ENCODE measurements around the gene TMEM232. TPM values are rescaled to one million over a fixed set of nuclear protein-coding genes. Genes with fewer than 3 reads are reported as not detected.

TMEM232 gene
- total and polyA plus RNA-seq, 2 experiments from 2014 or later: 0.78 to 6.2 TPM

DNA sequence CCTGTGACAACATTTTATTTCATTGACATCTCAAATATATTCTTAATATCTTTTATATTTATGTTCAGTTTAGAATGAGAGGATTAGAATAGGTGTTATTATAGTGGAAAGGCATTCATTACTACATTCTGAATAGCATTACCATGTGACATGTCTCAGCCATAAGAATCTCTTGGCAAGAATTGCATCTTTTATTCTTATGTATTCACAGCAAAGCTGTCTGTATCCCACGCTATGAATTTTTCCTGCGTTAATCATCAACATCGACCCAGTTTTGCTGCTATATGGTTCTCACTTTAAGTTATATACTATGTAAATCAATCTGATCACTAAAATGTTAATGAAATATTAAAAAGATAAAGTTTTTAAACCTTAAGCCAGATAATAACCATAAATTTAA, 248.6 kb downstream of the TMEM232 start:
- Histone ChIP-seq H3K27me3 (replicated peaks; ENCODE audit: insufficient read depth) (no peaks in the 10 kb centered on the region), H3F3A (ENCODE audit: insufficient read depth) (peaks cover 17% of the 10 kb centered on the region), H3K4me3 (peak overlapping the region; percentile 32), H3K9ac (no peak overlapping the region), H3K9me3 (ENCODE audit: low read depth) (no peaks in the 10 kb centered on the region), H3K9me2 (ENCODE audit: insufficient read depth) (no peaks in the 10 kb centered on the region), H3K4me2 (ENCODE audit: unreplicated experiment) (peak overlapping the region; percentile 61), H3K4me1 (ENCODE audit: insufficient read depth) (peaks cover 29% of the 10 kb centered on the region), H4K20me1 (ENCODE audit: insufficient read depth) (no peaks in the 10 kb centered on the region), H3K79me2 (ENCODE audit: insufficient read depth) (no peaks in the 10 kb centered on the region), H2AFZ (no peak overlapping the region), H3K27ac (peak overlapping the region; percentile 53), H3K36me3 (ENCODE audit: low read depth) (no peaks in the 10 kb centered on the region)
- in situ Hi-C loops (cut with MboI): no loop called here
- TF ChIP-seq EZH2 (IDR thresholded peaks at IDR 0.05; ENCODE audit: insufficient read depth, poor library complexity, severe bottlenecking) (no peak), EZH2phosphoT487 (IDR thresholded peaks at IDR 0.05; ENCODE audit: insufficient read depth, low read depth) (no peak)
- DNase-seq: peak; percentile 88
- WGBS, 2 experiments (ENCODE audit: low coverage in 1 of 2, low lambda C conversion rate in 2 of 2, missing lambda C conversion rate in 2 of 2): 0% methylated on average over 3 of the region's 3 CpGs

DNA sequence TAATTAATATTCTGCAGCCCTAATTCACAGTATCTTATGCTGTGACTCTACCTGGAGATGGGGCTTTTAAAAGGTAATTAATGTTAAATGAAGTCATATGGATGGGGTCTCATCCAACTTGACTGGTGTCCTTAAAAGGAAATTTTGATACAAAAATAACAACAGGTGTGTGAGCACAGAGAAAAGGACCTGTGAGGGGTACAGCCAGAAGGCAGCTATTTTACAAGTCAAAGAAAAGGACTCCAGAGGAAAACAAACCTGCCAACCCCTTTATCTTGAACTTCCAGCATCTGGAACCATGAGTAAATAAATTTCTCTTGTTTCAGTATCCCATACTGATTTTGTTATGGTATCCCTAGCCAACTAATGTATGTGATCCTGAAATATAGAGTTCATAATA, 250.3 kb downstream of the TMEM232 start:
- no peak overlapping the region for H3K27ac ChIP-seq
- H3K9ac ChIP-seq: no peak overlapping the region
- H3K27me3 ChIP-seq (replicated peaks; ENCODE audit: insufficient read depth): no peaks in the 10 kb centered on the region
- no peaks in the 10 kb centered on the region for H4K20me1 ChIP-seq (ENCODE audit: insufficient read depth)
- no peaks in the 10 kb centered on the region for H3K9me3 ChIP-seq (ENCODE audit: low read depth)
- no peaks in the 10 kb centered on the region for H3K9me2 ChIP-seq (ENCODE audit: insufficient read depth)
- DNase-seq: no peak
- H3F3A ChIP-seq (ENCODE audit: insufficient read depth): peaks cover 17% of the 10 kb centered on the region
- H3K4me2 ChIP-seq (ENCODE audit: unreplicated experiment): no peak overlapping the region
- TF ChIP-seq EZH2phosphoT487 (IDR thresholded peaks at IDR 0.05; ENCODE audit: insufficient read depth, low read depth): no peak
- TF ChIP-seq EZH2 (IDR thresholded peaks at IDR 0.05; ENCODE audit: insufficient read depth, poor library complexity, severe bottlenecking): no peak
- H2AFZ ChIP-seq: no peak overlapping the region
- no peak overlapping the region for H3K4me3 ChIP-seq
- H3K36me3 ChIP-seq (ENCODE audit: low read depth): no peaks in the 10 kb centered on the region
- peaks cover 29% of the 10 kb centered on the region for H3K4me1 ChIP-seq (ENCODE audit: insufficient read depth)
- in situ Hi-C loops (cut with MboI): no loop called here
- no peaks in the 10 kb centered on the region for H3K79me2 ChIP-seq (ENCODE audit: insufficient read depth)

GRCh38 chr5:110475529-110475928, 250.9 kb downstream of the TMEM232 start:
- in situ Hi-C loops (cut with MboI): no loop called here
- Histone ChIP-seq H3K9me3 (ENCODE audit: low read depth) (no peaks in the 10 kb centered on the region), H3K9ac (no peak overlapping the region), H3K4me1 (ENCODE audit: insufficient read depth) (peaks cover 29% of the 10 kb centered on the region), H3K36me3 (ENCODE audit: low read depth) (no peaks in the 10 kb centered on the region), H3K9me2 (ENCODE audit: insufficient read depth) (no peaks in the 10 kb centered on the region), H3K4me2 (ENCODE audit: unreplicated experiment) (no peak overlapping the region), H3F3A (ENCODE audit: insufficient read depth) (peaks cover 17% of the 10 kb centered on the region), H3K4me3 (no peak overlapping the region), H2AFZ (no peak overlapping the region), H3K27ac (no peak overlapping the region), H3K27me3 (replicated peaks; ENCODE audit: insufficient read depth) (no peaks in the 10 kb centered on the region), H4K20me1 (ENCODE audit: insufficient read depth) (no peaks in the 10 kb centered on the region), H3K79me2 (ENCODE audit: insufficient read depth) (no peaks in the 10 kb centered on the region)
- WGBS, 2 experiments (ENCODE audit: low coverage in 1 of 2, low lambda C conversion rate in 2 of 2, missing lambda C conversion rate in 2 of 2): 96% methylated on average over 1 of the region's 1 CpG
- no peak for DNase-seq
- TF ChIP-seq EZH2phosphoT487 (IDR thresholded peaks at IDR 0.05; ENCODE audit: insufficient read depth, low read depth): no peak
- no peak for TF ChIP-seq EZH2 (IDR thresholded peaks at IDR 0.05; ENCODE audit: insufficient read depth, poor library complexity, severe bottlenecking)

GRCh38 chr5:110469486-110469885, 257.0 kb downstream of the TMEM232 start:
- Histone ChIP-seq H3K27ac (no peak overlapping the region), H3K27me3 (replicated peaks; ENCODE audit: insufficient read depth) (no peaks in the 10 kb centered on the region), H3K9ac (no peak overlapping the region), H3K4me2 (ENCODE audit: unreplicated experiment) (no peak overlapping the region), H3K36me3 (ENCODE audit: low read depth) (no peaks in the 10 kb centered on the region), H2AFZ (no peak overlapping the region), H3K4me3 (no peak overlapping the region), H4K20me1 (ENCODE audit: insufficient read depth) (no peaks in the 10 kb centered on the region), H3K79me2 (ENCODE audit: insufficient read depth) (no peaks in the 10 kb centered on the region), H3K9me3 (ENCODE audit: low read depth) (no peaks in the 10 kb centered on the region), H3K4me1 (ENCODE audit: insufficient read depth) (no peaks in the 10 kb centered on the region), H3F3A (ENCODE audit: insufficient read depth) (no peaks in the 10 kb centered on the region), H3K9me2 (ENCODE audit: insufficient read depth) (no peaks in the 10 kb centered on the region)
- no peak for DNase-seq
- WGBS, 2 experiments (ENCODE audit: low coverage in 1 of 2, low lambda C conversion rate in 2 of 2, missing lambda C conversion rate in 2 of 2): 70 to 76% methylated on average over 4 of the region's 4 CpGs
- TF ChIP-seq EZH2phosphoT487 (IDR thresholded peaks at IDR 0.05; ENCODE audit: insufficient read depth, low read depth) (no peak), EZH2 (IDR thresholded peaks at IDR 0.05; ENCODE audit: insufficient read depth, poor library complexity, severe bottlenecking) (no peak)
- in situ Hi-C loops (cut with MboI): no loop called here

GRCh38 chr5:110463106-110463505, 263.4 kb downstream of the TMEM232 start:
- TF ChIP-seq EZH2 (IDR thresholded peaks at IDR 0.05; ENCODE audit: insufficient read depth, poor library complexity, severe bottlenecking): no peak
- TF ChIP-seq EZH2phosphoT487 (IDR thresholded peaks at IDR 0.05; ENCODE audit: insufficient read depth, low read depth): no peak
- WGBS, 2 experiments (ENCODE audit: low coverage in 1 of 2, low lambda C conversion rate in 2 of 2, missing lambda C conversion rate in 2 of 2): 41 to 49% methylated on average over 2 of the region's 2 CpGs

More at GRCh38 chr5:110463106-110463505, 263.4 kb downstream of the TMEM232 start:
- Histone ChIP-seq H3K27me3 (replicated peaks; ENCODE audit: insufficient read depth) (no peaks in the 10 kb centered on the region), H4K20me1 (ENCODE audit: insufficient read depth) (no peaks in the 10 kb centered on the region), H3K9me3 (ENCODE audit: low read depth) (no peaks in the 10 kb centered on the region), H3K79me2 (ENCODE audit: insufficient read depth) (no peaks in the 10 kb centered on the region), H3K4me3 (no peak overlapping the region), H3K9me2 (ENCODE audit: insufficient read depth) (no peaks in the 10 kb centered on the region), H3F3A (ENCODE audit: insufficient read depth) (no peaks in the 10 kb centered on the region; the same call in 1 of the 2 replicates), H3K9ac (no peak overlapping the region), H2AFZ (no peak overlapping the region), H3K4me2 (ENCODE audit: unreplicated experiment) (no peak overlapping the region), H3K4me1 (ENCODE audit: insufficient read depth) (peaks cover 15% of the 10 kb centered on the region), H3K36me3 (ENCODE audit: low read depth) (no peaks in the 10 kb centered on the region), H3K27ac (no peak overlapping the region)
- peak; percentile 38 for DNase-seq
- in situ Hi-C loops (cut with MboI): no loop called here

Measured in GM23248 (cell line).